GM13976 (cell line): ENCODE data around the gene PRKAR2B.
"Not testable (repeated sequence)": the region's sequence is repeated elsewhere in the genome, so short reads cannot be mapped to it uniquely, and the experiment has no call there.

Experiments used
- DNase-seq: peaks from one replicate; pipeline ENCODE4 v3.0.0; 2012; ENCODE audit warnings: low spot score
- in situ Hi-C: fragments of 300-500 bp; cut with MboI; formaldehyde crosslinking; loops from one replicate; pipeline ENCODE4 v1.12.0; 2022; ENCODE audit warnings: low sequenced_read_pairs, mixed read lengths, inconsistent platforms; ENCODE audit not compliant: unreplicated experiment
- TF ChIP-seq, protein P1 (sequence below): IDR thresholded peaks from 2 replicates; pipeline ENCODE4 v1.5.1; 2012; ENCODE audit warnings: borderline replicate concordance, mild to moderate bottlenecking; ENCODE audit not compliant: insufficient read depth; ENCODE audit errors: extremely low read depth, missing control alignments, control extremely low read depth

Gene PRKAR2B

DNA sequence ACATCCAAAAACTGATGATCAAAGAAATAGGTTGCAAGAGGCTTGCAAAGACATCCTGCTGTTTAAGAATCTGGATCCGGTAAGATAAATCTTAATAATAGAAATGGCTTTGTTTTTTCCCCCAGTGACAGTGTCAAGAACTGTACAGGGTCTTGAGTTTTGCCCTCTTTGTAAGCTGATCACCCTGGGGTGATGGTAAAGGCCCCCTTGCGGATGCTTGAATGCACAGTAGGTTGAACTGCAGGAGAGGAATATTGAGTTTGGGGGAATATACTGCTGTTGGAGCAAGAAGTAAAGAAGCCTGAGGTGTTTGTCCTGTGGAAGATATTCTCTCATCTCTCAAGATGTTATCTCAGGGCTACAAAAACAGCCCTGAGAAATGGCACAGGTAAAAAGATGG is 83.7 kb downstream of the PRKAR2B start:
- in situ Hi-C loops = no loop called here
- TF ChIP-seq, protein P1, sequence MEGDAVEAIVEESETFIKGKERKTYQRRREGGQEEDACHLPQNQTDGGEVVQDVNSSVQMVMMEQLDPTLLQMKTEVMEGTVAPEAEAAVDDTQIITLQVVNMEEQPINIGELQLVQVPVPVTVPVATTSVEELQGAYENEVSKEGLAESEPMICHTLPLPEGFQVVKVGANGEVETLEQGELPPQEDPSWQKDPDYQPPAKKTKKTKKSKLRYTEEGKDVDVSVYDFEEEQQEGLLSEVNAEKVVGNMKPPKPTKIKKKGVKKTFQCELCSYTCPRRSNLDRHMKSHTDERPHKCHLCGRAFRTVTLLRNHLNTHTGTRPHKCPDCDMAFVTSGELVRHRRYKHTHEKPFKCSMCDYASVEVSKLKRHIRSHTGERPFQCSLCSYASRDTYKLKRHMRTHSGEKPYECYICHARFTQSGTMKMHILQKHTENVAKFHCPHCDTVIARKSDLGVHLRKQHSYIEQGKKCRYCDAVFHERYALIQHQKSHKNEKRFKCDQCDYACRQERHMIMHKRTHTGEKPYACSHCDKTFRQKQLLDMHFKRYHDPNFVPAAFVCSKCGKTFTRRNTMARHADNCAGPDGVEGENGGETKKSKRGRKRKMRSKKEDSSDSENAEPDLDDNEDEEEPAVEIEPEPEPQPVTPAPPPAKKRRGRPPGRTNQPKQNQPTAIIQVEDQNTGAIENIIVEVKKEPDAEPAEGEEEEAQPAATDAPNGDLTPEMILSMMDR = no peak
- DNase-seq = no peak

DNA sequence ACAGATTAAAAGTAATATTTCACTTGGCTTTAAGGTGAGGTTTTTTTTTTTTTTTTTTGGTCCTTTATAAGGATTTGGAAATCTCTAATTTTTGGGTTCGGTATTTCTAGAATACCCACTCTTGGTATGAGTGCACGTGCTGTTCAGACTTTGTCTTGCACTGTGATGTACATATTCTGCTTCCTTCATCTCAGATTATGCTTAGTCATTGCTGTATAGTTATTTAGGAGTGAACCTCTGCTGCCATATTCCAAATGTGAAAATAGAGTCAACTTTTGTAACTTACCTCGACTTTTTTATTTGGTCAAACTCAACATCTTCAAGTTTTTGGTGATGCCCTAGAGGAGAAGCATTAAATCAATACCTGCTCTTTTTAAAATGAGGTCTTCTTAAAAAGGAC is 84.2 kb downstream of the PRKAR2B start:
- in situ Hi-C loops = no loop called here

DNA sequence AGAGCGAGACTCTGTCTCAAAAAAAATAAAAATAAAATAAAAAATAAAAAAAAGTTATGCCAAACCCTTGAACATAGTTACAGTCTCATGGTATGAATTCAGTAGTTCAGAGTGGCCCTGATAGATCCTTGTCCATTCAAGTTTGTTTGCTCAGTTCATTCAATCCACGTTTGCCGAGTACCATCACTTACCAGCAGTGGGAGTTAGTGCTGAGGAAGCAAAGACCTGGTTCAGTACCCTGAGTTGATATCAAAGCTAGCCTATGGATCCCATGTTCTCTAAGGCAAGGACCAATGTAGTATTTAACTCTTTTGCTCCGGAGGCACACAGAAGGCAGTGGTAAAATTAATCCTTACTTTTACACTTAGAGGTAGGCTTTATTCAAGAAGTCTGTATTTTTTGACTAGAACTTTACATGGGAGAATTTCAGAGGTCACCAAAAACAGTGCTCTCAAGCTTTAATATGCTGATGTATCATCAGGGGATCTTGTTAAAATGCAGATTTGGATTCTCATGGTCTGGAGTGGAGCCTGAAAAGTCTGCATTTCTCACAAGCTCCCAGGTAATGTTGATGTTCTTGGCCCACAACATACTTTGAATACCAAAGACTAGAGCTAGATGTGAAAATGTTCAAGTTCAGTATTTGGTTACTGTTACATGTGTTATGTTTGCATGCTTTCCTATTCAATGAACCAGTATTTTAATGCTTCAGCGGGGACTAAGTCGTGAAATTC is 86.1 kb downstream of the PRKAR2B start:
- no peak for DNase-seq
- in situ Hi-C loops = no loop called here
- TF ChIP-seq, protein P1 = no peak

More for the DNA sequence above, 84.2 kb downstream of the PRKAR2B start:
- DNase-seq = no peak
- TF ChIP-seq, protein P1 = no peak

DNA sequence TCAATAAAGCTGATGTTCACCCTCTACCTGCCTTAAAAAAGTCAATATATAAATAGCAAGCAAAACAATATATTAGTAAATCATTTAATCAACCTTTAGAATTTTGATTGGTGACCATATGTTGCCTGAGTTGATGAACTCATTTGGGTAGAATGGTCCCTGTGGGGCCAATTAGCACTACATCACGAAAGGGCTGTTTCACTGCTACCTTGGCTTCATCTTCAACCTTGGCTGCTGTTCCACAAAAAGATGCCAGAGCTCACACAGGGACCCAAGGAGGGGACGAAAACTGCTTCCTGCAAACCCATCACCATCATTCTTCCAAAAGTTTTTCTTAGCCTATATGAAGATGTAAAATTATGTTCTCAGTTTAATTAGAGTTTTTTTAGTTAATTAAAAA is 88.9 kb downstream of the PRKAR2B start:
- DNase-seq = no peak
- TF ChIP-seq, protein P1 = no peak
- in situ Hi-C loops = no loop called here

DNA sequence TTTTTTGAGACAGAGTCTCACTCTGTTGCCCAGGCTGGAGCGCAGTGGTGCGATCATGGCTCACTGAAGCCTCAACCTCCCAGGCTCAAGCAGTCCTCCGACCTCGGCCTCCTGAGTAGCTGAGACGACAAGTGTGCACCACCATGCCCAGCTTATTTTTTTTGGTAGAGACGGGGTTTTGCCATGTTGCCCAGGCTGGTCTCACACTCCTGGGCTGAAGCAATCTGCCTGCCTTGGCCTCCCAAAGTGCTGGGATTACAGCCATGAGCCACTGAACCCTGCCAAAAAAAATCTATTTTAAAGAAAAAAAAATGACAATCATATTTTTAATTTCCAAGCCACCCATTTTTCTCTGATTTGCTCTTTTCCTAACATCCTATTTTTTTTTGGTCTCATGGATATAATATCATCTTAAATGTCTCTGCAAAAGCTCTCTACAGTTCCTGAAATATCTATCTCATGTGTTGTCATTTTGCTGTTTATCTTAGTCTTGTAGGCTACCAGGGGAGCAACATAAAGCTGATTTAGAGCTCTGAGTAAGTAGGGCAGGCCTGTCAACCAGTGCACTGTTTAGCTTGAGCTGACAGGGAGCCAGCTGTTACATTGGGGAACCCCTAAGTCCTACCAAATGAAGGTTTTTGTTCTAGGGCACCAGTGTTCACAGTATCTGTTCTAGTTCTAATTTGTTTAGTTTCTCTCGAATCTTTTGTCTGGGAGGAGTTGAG is 94.4 kb downstream of the PRKAR2B start:
- TF ChIP-seq, protein P1 = no peak
- DNase-seq = no peak
- in situ Hi-C loops = no loop called here

DNA sequence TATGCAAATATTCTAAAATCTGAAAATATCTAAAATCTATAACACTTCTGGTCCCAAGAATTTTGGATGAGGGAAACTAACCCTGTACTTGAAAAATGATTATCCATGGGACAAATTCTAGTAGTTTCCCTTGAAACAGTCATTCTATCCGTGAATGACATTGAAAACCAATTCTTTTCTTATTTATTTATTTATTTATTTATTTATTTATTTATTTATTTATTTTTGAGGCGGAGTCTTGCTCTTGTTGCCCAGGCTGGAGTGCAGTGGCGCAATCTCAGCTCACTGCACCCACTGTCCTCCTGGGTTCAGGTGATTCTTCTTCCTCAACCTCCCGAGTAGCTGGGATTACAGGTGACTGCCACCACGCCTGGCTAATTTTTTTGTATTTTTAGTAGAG is 99.4 kb downstream of the PRKAR2B start:
- not testable (repeated sequence) for DNase-seq
- in situ Hi-C loops = loop anchor here (10.0 kb wide), 1 partner anchor 189 kb away; no protein-coding TSS in a partner anchor
